NOMO-1 treated with DMSO at 0.1 percent for 48 hours (cell line): ENCODE results near the gene CALU.

ENCODE experiments used
- DNase-seq: peaks from one replicate; lab custom pipeline; 2025; ENCODE audit not compliant: unreplicated experiment; lab: John Stamatoyannopoulos, UW

The CALU gene

DNA sequence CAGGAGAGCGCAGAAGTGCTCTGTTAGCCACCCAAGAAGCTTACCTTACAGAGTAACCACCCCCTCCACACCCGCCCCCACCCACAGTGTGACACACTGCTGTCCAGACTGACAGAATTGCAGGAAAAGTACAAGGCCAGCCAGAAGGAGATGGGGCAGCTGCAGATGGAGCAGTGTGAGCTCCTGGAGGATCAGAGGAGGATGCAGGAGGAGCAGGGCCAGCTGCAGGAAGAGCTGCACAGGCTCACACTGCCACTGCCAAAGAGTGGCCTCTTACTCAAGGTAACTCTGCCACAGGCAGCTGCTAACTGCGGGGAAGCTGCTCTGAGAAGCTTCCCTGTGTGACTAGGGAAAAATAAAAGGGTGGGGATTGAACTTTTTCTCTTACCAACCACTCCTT is 70.2 kb downstream of the CALU start:
- DNase-seq: no peak

GRCh38 chr7:128810473-128810872 is 71.3 kb downstream of the CALU start:
- no peak for DNase-seq

GRCh38 chr7:128810997-128811396 is 71.8 kb downstream of the CALU start:
- no peak for DNase-seq

GRCh38 chr7:128811631-128812430 is 72.7 kb downstream of the CALU start:
- no peak for DNase-seq

GRCh38 chr7:128812514-128813168 is 73.5 kb downstream of the CALU start:
- no peak for DNase-seq

- DNase-seq: no peak
Measured at GRCh38 chr7:128814499-128814898, 75.3 kb downstream of the CALU start.

DNA sequence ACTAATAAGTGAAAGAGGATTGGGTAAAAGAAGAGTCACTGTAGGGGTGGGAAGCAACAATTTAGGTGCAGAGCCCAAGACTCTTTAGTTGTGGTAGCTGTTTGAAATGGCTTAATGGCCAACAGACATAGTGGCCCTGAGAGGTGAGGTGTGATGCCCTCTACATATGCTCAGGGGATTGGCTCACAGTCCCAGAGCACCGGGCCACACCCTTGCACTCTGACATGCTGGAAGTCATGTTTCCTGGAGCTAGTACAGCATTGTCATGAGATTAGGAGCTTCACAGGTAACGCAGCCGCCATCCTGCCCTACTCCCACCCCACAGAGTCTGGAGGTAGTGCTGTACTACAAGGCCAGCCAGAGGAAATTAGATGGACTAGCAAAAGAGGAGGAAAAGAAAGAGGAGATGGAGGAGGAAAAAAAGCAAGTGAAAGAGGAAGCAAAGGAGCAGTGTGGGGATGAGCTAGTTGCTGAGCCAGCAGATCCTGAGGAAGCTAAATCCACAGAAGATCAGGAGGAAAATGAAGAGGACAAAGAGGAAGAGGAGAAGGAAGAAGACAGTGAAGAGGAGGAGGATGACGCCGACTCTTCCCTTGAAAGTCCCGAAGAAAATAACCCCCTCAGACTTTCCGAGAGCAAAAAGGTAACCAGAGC is 76.3 kb downstream of the CALU start:
- DNase-seq: peak; percentile 4

- DNase-seq: no peak
Measured at GRCh38 chr7:128818694-128819093, 79.5 kb downstream of the CALU start.
